NCI-H1105 treated with DMSO at 0.1 percent for 48 hours (cell line): ENCODE data around the gene BBS12.
"Not testable (repeated sequence)": the region's sequence is repeated elsewhere in the genome, so short reads cannot be mapped to it uniquely, and the experiment has no call there.

ENCODE experiments used
- DNase-seq: peaks from one replicate; lab custom pipeline; 2025; lab: John Stamatoyannopoulos, UW

The BBS12 gene

DNA sequence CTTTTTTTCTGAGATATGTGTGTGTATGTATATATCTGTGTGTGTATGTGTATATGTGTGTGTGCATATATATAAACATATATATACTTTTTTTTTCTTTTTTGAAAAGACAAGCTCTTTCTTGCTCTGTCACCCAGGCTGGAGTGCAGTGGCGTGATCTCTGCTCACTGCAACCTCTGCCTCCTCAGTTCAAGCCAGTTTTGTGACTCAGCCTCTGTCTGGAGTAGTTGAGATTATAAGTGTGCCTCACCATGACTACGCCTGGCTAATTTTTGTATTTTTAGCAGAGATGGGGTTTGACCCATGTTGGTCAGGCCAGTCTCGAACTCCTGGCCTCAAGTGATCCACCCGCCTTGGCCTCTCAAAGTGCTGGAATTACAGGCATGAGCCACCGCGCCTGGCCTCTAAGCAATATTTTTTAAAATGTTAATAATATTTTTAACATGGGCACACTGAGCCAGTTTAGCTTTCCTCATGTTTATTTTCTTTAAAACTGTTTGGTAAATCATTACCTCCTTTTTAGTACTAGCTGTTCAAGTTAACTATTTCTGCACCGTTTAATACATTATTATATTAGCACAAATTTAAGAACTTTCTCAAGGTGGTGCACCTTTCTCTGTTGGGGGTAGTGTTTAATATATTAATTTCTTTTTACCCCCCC lies 33.3 kb downstream of the BBS12 start:
- DNase-seq, result no peak

DNA sequence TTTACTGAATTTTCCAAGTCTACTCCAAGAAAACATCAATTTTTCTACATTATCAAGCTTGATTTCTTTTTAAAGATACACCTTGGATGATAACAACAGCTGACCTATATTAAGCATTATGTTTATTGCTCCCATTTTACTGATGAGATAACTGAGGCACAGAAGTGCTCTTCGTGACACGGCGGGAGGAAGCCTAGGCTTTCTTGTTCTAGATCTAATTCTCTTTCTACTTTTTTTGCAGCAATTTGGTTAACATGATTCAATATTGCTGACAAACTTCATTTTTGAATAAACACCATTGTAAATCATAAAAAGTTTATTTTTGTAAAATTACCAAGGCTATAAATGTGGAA lies 33.8 kb downstream of the BBS12 start:
- no peak for DNase-seq

DNA sequence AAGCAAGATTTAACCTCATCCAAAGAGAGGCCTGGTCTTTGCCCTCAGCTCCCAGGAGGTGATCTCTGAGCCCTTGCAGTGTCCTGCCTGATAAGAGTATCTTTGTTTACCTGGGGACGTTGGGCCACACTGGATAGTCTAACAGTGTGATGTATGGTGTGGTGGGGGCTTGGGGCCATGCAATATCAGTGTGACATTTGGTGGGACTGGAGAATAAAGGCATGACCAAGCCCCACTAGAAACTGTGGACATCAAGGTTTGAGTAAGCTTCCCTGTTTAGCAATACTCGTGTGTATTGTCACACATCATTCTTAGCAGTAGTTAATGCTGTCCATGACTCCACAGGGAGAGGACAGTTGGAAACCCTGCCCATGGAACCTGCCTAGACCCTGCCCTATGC lies 34.4 kb downstream of the BBS12 start:
- DNase-seq, result no peak

DNA sequence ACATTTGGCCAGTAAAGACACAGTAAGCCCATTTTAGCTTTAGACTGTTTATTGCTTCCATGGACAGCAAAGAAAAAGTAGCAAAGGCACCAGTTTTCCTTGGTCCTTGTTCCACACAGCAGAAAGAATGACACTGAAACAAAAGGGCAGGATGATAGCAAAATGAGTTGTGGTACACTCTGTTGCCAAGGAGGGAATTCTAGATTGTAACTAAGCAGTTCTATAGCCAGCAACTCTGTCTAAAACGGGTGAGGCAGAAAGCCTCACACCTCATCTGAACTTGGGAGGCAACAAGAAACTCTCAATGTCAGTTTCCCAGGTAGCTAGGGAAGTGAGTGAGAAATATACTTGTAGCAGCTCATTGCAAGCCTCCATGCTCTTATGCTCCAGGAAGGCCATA lies 39.2 kb downstream of the BBS12 start:
- DNase-seq, result no peak

DNA sequence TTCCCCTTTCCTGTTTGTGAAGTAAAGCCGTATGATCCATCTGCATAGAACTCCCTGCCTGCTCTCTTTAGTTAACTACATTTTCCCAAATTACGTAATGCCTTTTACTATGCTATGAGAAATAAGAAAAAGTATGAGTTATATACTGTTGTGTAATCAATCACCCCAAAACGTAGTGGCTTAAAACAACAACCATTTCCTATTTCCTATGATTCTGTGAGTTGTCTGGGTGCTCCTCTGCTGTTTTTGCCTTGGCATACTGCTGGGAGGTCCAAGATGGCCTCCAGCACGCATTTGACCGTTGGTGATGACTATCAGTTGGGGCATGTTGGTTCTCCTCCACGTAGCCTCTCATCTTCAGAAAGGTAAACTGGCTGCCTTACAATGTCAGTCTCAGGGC lies 39.8 kb downstream of the BBS12 start:
- no peak for DNase-seq

DNA sequence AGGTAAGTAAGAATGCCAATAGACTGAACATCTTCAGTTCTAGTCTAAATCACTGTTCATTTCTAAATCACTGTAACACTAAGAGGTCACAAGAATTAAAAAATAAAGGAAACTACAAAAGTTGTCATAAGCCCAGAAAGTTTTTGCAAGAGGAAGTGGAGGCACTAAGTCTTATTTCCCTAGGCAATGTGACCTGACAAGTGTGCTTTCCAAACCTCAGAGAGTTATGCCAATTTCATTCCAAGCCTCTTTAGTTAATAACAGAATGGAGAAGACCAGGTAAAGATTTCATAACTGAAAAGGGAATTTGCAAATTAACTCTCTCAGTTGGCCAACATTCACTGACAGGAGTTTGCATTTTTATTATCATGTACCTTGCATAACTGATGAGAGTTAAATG lies 40.5 kb downstream of the BBS12 start:
- no peak for DNase-seq

DNA sequence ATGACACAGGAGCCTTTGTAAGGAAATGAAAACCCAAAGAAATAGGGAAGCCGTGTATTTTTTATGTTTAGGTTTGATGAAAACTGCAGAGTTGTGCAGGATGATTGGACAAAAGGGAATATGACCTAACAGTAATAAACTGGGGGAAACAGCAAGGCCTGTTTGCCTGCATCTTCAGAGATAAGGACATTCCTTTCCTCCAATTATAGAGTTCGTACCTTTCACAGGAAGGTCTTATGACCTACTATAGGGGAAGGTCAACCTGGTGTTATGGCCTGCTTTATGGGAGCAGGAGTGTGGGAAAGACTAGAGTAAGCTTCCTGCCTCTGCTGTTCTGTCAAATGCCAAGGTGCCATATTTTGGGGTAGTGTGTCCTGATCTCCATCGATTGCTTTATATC lies 42.5 kb downstream of the BBS12 start:
- no peak for DNase-seq

DNA sequence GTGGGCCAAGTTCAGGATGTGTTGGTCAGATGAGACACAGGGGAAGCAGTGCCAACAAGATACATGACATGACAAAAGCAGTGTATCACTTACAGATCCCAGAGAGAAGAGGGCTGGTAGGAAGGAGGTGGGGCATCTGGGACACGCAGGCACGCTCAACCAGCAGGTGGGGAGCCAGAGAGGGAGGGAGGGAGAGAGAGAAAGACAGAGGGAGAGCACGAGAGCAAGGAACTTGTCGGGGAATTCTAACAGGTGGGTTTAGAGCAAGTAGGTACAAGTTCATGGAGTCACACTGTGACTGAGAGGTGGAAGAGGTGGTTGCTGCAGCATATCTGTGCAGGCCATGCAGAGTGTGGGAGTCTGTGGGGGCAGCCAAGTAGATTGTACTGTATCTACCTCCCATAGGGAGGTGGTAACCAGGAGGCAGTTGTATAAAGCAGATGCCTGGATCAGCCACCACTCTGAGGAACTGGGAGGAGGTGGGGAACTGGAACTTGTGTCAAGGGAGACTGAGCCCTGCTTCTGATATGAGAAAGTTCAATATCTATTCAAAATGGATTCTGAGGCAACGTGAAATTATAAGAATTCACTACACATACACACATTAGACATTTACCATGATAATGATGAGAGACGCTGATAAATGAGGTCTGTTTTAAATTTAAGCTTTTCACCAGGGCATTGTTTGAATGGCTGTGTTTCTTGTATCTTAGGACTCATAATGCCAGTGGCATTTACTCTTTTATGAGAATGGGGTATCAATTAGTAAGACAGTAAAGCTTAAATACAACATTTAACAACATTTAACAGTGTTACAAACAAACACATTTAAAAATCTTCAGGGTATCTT lies 43.7 kb downstream of the BBS12 start:
- no peak for DNase-seq

DNA sequence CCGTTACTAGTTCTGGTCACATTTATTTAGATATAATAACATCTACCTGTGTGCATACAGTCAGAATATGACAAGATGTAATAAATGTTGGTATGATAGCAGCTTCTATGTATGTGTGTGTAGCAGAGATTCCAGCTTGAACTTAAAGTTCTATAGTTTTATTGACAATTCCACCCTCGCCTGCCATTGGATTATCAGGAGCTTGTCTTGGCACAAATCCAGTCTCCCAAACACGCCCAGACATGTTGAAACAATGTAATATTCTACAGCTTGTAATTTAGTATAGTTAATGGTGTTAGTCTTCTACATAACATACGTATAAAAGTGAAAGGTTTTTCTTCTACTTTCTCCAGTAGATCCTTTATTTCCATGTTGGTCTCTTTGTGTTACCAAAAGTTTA lies 44.4 kb downstream of the BBS12 start:
- DNase-seq, result peak; percentile 43

DNA sequence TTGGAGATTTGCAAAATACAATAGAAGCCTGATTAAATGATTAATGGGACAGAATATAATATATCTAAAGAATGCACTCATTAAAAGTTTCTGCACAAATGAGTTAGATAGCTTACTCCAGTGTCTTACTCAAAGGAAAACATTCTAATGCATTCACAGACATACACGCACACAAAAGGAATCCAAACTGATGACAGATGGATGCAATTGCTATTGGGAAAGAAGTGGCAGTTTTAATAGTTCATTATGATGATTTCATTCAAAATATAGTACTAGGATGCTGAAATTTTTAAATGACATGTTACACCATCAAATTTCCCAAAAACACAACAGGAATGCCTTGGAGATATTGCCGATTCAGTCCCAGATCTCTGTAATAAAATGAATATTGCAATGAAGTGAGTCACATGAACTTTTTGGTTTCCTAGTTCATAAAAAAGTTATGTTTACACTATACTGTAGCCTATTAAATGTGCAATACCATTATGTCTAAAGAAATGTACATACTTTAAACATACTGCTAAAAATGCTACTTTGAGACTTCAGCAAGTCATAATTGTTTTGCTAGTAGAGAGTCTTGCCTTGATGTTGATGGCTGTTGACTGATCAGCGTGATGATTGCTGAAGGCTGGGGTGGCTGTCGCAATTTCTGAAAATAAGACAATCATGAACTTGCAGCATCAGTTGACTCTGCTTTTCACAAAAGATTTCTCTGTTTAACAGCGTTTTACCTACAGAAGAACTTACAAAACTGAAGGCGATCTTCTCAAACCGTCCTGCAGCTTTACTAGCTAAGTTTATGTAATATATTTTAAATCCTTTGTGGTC lies 45.6 kb downstream of the BBS12 start:
- no peak for DNase-seq

DNA sequence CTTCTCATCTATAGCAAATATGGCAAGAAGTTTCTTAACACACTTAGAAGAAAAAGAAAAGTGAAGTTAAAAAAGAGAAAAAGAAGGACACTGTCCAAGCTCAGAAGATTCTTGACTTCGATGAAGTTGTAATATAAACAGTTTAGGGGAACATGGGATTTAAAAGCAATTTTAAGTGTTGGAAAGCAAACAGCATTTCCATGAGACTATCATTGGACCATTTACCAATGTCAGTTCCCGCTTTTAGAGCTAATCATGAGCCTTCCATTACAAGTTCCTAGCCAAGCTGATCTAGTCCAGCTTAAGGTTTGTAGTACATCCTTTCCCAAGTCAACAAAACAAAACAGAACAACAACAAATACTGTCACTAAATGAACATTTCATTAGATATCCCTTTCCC lies 49.0 kb downstream of the BBS12 start:
- no peak for DNase-seq

DNA sequence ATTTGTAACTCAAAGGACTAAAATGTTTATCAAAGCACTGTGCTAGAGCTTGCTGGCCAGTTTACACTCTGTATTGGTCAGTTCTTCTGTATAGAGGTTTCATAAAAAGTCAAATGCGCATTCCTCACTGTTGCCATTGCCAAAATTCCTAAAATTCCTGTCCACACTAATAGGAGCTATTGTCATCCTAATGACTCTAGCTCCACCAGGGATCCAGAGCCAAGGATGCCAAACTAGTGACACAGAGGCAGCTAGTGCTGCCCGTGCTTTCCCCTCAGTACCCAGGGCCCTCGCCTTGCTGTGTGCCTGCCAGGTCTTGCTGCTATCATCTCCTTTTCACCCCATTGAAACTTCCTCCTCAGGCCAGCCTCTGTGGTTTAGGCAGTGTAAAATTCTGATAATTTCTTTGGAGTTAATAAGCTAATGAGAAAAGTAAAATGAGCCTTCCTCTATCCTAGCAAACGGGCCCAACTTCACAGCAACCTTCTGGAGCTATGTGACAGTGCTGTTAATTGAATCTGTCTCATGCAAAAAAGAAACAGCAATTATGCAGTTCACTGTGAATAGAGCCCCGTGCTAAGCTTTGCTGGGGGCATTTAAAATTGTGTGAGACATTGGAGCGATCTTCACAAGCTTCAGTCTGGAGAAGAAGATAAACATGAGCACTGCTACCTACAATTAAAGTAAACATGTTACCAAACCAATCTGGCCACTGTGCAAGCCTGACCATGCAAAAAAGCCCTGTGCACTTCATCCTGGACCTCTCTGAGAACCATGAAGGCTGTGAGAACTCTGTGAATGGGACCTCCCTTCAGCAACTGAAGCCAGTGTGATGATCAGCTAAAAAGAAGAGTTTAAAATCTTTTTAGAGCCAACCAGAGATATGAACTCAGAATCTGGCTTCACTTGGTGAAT lies 51.1 kb downstream of the BBS12 start:
- DNase-seq, result no peak

DNA sequence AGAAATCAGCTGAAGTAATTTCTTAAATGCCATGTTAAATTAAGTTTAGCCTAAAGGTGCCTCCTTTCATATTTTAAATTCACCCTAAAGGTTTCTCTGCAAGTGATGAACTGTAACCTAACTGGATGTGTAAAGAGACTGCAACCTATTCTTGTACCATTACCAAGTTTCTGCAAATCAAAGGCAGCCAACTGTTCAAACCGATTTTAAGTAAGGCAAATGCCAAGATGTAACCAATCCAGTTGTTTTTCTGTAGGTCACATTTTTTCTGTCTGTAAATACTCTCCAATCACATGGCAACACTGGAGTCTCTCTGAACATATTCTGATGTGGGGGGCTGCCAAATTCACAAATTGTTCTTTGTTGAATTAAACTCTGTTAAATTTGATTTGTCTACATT lies 51.8 kb downstream of the BBS12 start:
- DNase-seq, result no peak

DNA sequence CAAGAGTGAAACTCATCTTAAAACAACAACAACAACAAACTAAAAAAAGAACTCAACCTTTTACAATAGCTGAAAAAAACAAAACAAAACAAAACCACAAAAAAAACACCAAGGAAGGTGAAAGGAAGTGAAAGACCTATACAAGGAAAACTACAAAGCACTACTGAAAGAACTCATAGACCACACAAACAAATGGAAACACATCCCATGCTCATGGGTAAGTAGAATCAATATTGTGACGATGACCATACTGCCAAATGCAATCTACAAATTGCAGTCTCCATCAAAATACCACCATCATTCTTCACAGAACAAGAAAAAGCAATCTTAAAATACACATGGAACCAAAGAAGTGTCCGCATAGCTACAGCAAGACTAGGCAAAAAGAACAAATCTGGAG lies 52.6 kb downstream of the BBS12 start:
- DNase-seq, result no peak

DNA sequence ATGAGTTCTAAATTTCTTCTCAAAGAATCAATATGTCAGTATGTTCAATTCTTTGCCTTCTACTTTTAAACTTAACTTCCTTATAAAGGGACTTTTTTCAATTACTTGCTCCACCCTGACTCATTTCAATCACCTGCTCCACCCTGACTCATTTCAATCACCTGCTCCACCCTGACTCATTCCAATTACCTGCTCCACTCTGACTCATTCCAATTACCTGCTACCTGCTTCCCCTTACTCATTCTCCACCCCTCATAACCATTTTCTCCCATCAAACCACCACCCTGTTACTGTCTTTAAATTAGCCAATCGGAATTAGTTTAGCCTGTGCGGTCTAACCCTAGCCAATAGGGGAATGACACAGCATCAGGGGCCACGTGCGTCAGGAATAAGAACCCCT lies 53.8 kb downstream of the BBS12 start:
- DNase-seq, result not testable (repeated sequence)

DNA sequence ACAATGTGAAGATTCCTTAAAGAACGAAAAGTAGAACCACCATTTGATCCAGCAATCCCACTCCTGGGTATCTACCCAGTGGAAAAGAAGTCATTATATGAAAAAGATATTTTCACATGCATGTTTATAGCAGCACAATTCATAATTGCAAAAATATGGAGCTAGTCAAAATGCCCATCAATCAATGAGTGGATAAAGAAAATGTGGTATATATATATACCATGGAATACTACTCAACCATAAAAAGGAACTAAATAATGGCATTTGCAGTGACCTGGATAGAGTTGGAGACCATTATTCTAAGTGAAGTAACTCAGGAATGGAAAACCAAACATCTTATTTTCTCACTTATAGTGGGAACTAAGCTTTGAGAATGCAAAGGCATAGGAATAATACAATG lies 54.4 kb downstream of the BBS12 start:
- DNase-seq, result not testable (repeated sequence)

DNA sequence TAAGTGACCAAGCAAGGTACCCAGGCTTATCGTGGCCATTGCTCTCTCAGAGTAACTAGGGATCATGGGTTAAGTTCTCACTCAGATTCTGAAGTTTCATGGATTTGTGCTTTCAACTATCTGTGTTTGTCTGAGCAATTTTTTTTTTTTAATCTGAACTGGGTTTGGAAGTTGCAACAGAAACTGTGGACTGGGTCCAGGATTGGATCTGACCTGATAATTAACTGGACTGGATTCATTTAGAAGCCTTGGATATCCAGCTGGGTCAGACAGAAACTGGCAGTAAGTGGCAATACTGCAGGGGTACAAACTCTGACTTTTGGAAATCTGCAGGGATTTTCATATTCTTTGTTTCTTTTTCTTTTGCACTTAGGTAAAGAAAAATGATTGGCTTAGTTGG lies 55.4 kb downstream of the BBS12 start:
- no peak for DNase-seq

DNA sequence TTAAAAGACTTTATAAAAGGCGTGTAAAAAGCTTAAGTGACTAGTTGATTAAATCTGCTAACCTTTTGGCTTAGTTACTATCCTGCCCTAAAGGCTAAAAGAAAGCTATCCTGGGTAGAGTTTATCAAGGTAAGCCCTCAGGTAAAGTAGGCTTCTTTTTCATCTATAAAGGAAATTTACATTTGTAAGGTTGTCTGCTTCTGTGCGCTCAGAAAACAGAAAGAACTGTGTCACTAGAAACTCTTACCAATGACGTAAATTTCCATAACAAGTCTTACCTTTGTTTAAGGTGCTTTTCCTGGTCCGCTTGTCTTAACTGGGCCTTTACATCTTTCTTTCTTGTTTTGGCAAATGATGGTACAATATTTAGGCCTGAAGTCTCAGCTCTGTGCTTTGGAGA lies 56.4 kb downstream of the BBS12 start:
- no peak for DNase-seq

DNA sequence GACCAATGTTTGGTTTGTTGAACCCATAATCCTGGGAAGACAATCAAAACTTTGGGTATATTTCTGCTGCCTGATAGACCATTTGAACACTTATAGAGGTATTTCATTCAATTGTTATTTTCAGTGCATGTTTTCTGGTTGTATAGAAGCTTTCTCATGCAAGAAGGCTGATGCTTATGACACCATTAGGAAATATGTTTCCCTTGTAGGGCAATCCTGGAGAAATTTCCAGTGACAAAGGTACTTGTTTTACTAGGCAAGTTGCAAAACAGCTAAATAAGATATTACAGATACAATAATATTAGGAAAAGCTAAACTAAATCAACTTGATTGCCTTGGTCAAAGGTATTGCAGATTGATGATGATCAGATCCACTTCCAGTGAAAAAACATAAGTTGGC lies 61.3 kb downstream of the BBS12 start:
- no peak for DNase-seq
